Islet precursor cell (in vitro differentiated cells): ENCODE results near the gene NUTF2.
"Not testable (repeated sequence)": the region's sequence is repeated elsewhere in the genome, so short reads cannot be mapped to it uniquely, and the experiment has no call there.

ENCODE experiments used
- DNase-seq: peaks from one replicate; pipeline ENCODE4 v3.0.0-alpha.2; 2018

NUTF2 gene

GRCh38 chr16:67846320-67847063 is at the start of gene NUTF2:
NUTF2 (plus strand) TSS chr16:67846933; CDS start chr16:67865131, 18,198 bp downstream.
- peak; percentile 100 for DNase-seq

- DNase-seq = no peak
Observed at GRCh38 chr16:67800338-67800926, 46.3 kb upstream of the NUTF2 start.

- DNase-seq = no peak
Observed at GRCh38 chr16:67801241-67801640, 45.5 kb upstream of the NUTF2 start.

GRCh38 chr16:67801883-67802282 is 44.9 kb upstream of the NUTF2 start:
- DNase-seq = no peak

GRCh38 chr16:67803894-67804293 is 42.8 kb upstream of the NUTF2 start:
- no peak for DNase-seq

GRCh38 chr16:67804853-67805542 is 41.7 kb upstream of the NUTF2 start:
- DNase-seq = no peak

GRCh38 chr16:67805718-67806427 is 40.9 kb upstream of the NUTF2 start:
- no peak for DNase-seq

- DNase-seq = peak; percentile 100
Observed at GRCh38 chr16:67806428-67807147, 40.1 kb upstream of the NUTF2 start, which contains the start of the genes RANBP10 and TSNAXIP1. RANBP10 (minus strand) TSS chr16:67806560; CDS start chr16:67806536, 24 bp downstream. TSNAXIP1 (plus strand) TSS chr16:67806889; CDS start chr16:67807150, 261 bp downstream.

GRCh38 chr16:67807148-67807682 is 39.5 kb upstream of the NUTF2 start:
- no peak for DNase-seq

- DNase-seq = no peak
Observed at GRCh38 chr16:67811899-67812298, 34.8 kb upstream of the NUTF2 start.

GRCh38 chr16:67814567-67814966 is 32.2 kb upstream of the NUTF2 start:
- DNase-seq = no peak

GRCh38 chr16:67820608-67821259 is 26.0 kb upstream of the NUTF2 start:
- DNase-seq = no peak

- DNase-seq = peak; percentile 84
Observed at GRCh38 chr16:67822511-67822910, 24.2 kb upstream of the NUTF2 start.

GRCh38 chr16:67825119-67825518 is 21.6 kb upstream of the NUTF2 start:
- DNase-seq = no peak

GRCh38 chr16:67825906-67826305 is 20.8 kb upstream of the NUTF2 start:
- no peak for DNase-seq

GRCh38 chr16:67828651-67829050 is 18.1 kb upstream of the NUTF2 start:
- no peak for DNase-seq

- no peak for DNase-seq
Observed at GRCh38 chr16:67833030-67833414, 13.7 kb upstream of the NUTF2 start.

- DNase-seq = peak; percentile 95
Observed at GRCh38 chr16:67833415-67834241, 13.1 kb upstream of the NUTF2 start.

- DNase-seq = no peak
Observed at GRCh38 chr16:67834242-67834614, 12.5 kb upstream of the NUTF2 start.

GRCh38 chr16:67837190-67837589 is 9.5 kb upstream of the NUTF2 start:
- not testable (repeated sequence) for DNase-seq

GRCh38 chr16:67837811-67838210 is 8.9 kb upstream of the NUTF2 start:
- DNase-seq = no peak
